HG03469 (cell line): ENCODE results near the gene TMTC4.
"Not testable (repeated sequence)": the region's sequence is repeated elsewhere in the genome, so short reads cannot be mapped to it uniquely, and the experiment has no call there.

Experiments
- ATAC-seq: cut with Tn5 transposase; IDR thresholded peaks from one replicate; pipeline ENCODE4 v1.9.1; 2021; ENCODE audit warnings: mild to moderate bottlenecking, moderate library complexity, moderate number of reproducible peaks; ENCODE audit not compliant: unreplicated experiment

Gene TMTC4

GRCh38 chr13:100630555-100630954, 44.0 kb downstream of the TMTC4 start:
- no peak for ATAC-seq

- ATAC-seq = no peak
Observed at GRCh38 chr13:100627120-100627519, 47.5 kb downstream of the TMTC4 start.

GRCh38 chr13:100625447-100625846, 49.1 kb downstream of the TMTC4 start:
- no peak for ATAC-seq

- no peak for ATAC-seq
Observed at GRCh38 chr13:100620792-100621191, 53.8 kb downstream of the TMTC4 start.

GRCh38 chr13:100619940-100620339, 54.7 kb downstream of the TMTC4 start:
- no peak for ATAC-seq

GRCh38 chr13:100618897-100619296, 55.7 kb downstream of the TMTC4 start:
- ATAC-seq = not testable (repeated sequence)

GRCh38 chr13:100613031-100613430, 61.6 kb downstream of the TMTC4 start:
- ATAC-seq = no peak

GRCh38 chr13:100611678-100612492, 62.7 kb downstream of the TMTC4 start:
- ATAC-seq = no peak

- no peak for ATAC-seq
Observed at GRCh38 chr13:100610391-100611347, 63.9 kb downstream of the TMTC4 start.

- peak; percentile 79 for ATAC-seq
Observed at GRCh38 chr13:100608906-100609305, 65.7 kb downstream of the TMTC4 start.

- ATAC-seq = no peak
Observed at GRCh38 chr13:100608489-100608888, 66.1 kb downstream of the TMTC4 start.

- no peak for ATAC-seq
Observed at GRCh38 chr13:100604918-100605710, 69.5 kb downstream of the TMTC4 start.

GRCh38 chr13:100602493-100603111, 72.0 kb downstream of the TMTC4 start:
- ATAC-seq = no peak

GRCh38 chr13:100601716-100602115, 72.9 kb downstream of the TMTC4 start:
- ATAC-seq = no peak

GRCh38 chr13:100600915-100601314, 73.7 kb downstream of the TMTC4 start:
- no peak for ATAC-seq

GRCh38 chr13:100600461-100600860, 74.1 kb downstream of the TMTC4 start:
- no peak for ATAC-seq

GRCh38 chr13:100597253-100597652, 77.3 kb downstream of the TMTC4 start:
- ATAC-seq = no peak

GRCh38 chr13:100596516-100596915, 78.1 kb downstream of the TMTC4 start:
- ATAC-seq = no peak

GRCh38 chr13:100594731-100595130, 79.9 kb downstream of the TMTC4 start:
- no peak for ATAC-seq

- no peak for ATAC-seq
Observed at GRCh38 chr13:100594255-100594654, 80.3 kb downstream of the TMTC4 start.
